Suppressor macrophage treated with lipopolysaccharide for 4 hours (primary cell): ENCODE measurements around the gene CDSN.

ENCODE experiments used
- DNase-seq: peaks from one replicate; pipeline ENCODE4 v3.0.0-alpha.2; 2020

The CDSN gene

DNA sequence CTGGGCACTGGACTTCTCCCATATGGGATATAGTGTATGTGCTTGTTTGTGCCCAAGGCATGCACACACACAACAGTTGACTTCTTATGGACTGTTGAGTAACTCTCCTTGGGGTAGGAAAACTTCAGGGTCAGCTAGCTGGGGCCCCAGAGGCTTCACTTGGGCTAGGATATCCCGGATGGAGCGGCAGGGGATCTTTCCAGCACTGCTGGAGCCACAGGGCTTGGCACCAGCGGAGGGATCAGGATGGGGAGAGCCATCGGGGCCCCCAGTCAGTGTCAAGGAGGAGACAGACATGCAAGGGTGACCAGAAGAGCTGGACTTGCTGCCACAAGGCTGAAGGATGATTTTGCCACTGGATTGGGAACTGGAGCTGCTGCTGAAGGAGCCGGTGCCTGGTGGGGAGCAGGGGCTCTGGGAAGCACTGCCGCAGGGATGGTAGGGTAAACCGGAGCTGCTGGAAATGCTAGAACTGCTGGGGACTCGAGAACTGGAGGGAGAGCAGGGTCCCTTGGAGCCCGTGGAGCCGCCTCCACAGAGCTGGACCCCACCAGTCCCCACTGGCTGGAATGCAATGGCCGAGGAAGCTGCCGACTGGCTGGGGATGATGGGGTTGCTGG lies 4.2 kb downstream of the CDSN start:
- no peak for DNase-seq

DNA sequence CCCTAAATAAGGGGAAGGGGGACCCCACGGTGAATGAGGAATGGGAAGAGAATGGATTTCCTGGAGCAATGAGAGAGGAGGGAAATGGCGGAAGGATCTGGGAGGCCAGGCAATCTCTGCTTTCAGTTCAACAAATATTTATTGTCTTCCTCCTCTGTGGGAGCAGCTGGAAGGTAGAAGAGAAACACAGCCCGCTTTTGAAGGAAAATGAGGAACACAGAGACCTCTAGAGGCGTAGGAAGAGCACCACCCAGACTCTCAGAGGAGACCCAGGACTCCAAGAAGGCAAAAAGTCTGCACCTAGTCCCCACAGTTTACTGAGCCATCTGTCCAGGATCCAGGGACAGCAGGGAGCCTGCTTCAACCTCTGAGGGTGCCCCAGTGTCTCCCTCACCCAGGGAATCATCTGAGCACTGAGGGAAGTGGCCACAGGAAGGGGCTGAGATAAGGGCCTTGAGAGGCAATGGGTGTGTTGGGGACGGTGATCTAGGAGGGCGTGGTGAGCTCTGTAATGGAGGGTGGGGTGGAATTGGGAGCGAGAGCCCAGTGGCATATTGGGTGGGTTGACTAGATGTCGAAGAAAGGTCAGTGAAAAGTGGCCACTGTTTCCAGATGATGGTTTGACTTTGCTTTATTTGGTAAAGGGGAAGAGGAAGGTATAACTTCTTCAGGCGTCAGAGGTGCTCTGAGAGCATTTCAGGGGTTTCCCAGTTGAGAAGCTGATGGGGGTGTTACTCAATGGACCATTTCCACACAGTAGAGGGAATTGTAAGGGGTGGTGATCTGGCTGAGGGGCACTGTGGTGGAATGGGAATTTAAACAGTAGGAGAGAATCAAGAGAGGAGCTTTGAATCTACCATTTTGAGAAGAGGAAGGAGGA lies 5.0 kb downstream of the CDSN start:
- no peak for DNase-seq

GRCh38 chr6:31114541-31114878 lies 5.7 kb downstream of the CDSN start, which contains the start of gene PSORS1C1:
TSS of gene PSORS1C1 (plus strand) at chr6:31114800. CDS start at chr6:31129633, 14,833 bp downstream.
- no peak for DNase-seq

DNA sequence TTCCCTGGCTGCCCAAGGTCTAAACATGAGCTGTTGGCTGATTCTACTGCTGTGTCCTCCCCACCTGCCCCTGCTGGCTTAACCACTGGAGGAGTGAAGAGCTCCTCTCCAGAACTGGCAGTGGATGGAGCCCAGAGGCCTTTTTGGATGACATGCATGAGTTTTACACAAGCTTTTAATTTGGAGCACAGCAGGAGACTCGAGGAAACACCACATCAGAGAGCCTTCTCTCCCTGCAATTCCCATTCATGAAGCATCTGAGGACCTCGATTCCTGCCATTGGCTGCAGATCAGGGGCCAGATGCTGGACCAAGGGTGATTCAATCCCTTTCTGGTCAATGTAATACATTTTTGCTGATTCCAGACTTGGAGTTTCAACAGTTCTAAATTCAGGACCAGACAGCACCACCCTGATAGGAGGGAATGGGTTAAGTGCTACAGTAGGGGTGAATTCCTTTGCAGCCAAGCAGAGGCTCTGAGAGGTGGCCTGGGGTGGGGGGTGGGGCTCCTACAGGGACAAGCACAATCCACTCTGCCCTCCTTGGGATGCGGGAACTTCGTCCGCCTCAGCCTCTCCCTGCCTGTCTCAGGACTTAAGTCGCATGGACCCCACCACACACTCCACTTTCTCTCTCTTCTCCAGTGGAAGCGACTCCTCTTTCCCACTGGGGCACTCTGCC lies 6.2 kb downstream of the CDSN start:
- DNase-seq, result no peak

GRCh38 chr6:31112478-31112877 lies 7.8 kb downstream of the CDSN start, which contains the start of gene C6orf15:
TSS of gene C6orf15 (minus strand) at chr6:31112575. CDS start at chr6:31112555, 20 bp downstream.
- DNase-seq, result no peak

DNA sequence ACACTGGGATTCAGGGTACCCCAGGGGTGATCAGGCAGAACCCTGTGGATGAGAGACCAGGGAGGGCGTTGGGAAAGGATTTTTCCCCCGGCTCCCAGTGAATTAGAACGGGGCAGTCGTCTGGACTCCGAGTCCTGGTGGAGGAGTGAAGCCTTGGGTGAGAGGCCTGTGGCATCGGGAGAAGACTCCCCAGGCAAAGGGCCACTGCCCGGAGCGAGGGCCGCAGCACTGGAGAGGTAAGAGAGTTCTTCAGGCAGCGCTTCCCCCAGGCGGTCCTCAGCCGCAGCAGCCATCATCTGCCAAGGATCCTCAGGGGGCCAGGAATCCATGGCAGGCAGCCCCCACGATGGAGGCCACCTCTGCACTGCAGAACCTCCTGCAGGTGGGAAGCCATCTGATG lies 8.5 kb downstream of the CDSN start:
- DNase-seq, result no peak

DNA sequence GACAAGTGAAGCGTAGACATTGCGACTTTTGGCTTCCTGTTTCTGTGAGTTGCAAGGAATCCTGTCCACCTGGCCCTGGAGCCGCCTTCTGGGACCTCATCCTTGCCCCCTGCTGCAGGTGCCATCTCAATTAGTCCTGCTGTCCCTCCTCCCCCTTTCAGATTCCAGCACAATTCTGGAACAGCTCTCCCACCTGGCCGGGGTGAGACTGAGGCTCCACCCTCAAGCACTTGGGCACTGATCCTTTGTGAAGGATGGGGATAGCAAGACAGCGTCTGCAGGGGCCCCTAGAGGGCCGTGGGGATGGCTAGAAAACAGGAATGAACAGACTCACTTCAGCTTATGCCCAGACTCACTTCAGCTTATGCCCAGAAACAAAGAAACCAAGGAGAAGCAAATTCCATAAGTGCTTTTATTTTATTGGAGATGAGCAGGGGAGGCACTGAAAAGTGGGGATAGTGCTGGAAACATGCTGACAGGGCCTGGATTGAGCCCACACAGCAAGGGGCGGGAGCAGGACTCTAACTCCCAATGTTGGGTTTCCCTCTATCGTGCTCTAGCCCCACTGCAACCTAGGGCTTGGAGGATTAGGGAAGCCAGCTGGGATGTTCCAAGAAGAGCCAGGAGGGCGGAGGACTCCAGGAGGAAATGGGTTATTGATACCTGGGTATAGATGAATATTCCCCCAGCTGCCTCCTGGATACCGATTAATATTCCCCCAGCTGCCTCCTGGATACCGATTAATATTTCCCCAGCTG lies 9.2 kb downstream of the CDSN start:
- DNase-seq, result no peak

GRCh38 chr6:31107052-31107451 lies 13.2 kb downstream of the CDSN start:
- DNase-seq, result no peak

- no peak for DNase-seq
Measured at GRCh38 chr6:31103136-31103535, 17.1 kb downstream of the CDSN start.

- no peak for DNase-seq
Measured at GRCh38 chr6:31098449-31098938, 21.8 kb downstream of the CDSN start.

GRCh38 chr6:31096656-31097055 lies 23.6 kb downstream of the CDSN start:
- DNase-seq, result no peak

DNA sequence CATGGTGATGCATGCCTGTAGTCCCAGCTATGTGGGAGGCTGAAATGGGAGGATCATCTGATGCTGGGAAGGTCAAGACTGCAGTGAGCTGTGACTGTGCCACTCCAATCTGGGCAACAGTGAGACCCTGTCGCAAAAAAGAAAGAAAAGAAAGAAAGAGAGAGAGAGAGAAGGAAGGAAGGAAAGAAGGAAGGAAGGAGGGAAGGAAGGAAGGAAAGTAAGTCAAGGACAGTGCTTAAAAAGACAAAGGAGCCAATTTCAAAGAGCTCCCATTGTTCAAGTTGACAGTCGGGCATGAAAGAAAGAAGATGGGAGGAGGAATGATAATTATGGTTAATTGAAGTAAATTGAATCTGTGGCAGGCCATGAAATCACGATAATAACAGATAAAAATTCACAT lies 24.0 kb downstream of the CDSN start:
- no peak for DNase-seq

- no peak for DNase-seq
Measured at GRCh38 chr6:31094389-31094881, 25.8 kb downstream of the CDSN start.

GRCh38 chr6:31092769-31093505 lies 27.3 kb downstream of the CDSN start:
- DNase-seq, result no peak

- DNase-seq, result no peak
Measured at GRCh38 chr6:31092238-31092637, 28.0 kb downstream of the CDSN start.

DNA sequence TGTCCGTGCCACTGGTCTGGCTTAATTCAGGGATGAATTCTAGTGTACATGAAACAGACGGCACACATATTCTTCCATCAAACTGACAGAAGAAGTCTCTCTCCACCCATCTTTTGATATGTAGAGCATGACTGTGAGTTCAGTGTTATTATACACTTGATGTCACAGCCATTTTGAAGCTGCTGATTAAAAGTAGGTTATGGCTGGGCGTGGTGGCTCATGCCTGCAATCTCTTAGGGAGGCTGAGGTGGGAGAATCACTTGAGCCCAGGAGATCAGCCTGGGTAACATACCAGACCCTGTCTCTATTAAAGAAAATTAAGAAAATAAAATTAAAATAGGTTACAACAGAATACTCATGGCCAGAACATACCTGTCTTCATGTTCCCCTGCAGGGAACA lies 28.6 kb downstream of the CDSN start:
- no peak for DNase-seq

GRCh38 chr6:31090973-31091364 lies 29.3 kb downstream of the CDSN start:
- no peak for DNase-seq

DNA sequence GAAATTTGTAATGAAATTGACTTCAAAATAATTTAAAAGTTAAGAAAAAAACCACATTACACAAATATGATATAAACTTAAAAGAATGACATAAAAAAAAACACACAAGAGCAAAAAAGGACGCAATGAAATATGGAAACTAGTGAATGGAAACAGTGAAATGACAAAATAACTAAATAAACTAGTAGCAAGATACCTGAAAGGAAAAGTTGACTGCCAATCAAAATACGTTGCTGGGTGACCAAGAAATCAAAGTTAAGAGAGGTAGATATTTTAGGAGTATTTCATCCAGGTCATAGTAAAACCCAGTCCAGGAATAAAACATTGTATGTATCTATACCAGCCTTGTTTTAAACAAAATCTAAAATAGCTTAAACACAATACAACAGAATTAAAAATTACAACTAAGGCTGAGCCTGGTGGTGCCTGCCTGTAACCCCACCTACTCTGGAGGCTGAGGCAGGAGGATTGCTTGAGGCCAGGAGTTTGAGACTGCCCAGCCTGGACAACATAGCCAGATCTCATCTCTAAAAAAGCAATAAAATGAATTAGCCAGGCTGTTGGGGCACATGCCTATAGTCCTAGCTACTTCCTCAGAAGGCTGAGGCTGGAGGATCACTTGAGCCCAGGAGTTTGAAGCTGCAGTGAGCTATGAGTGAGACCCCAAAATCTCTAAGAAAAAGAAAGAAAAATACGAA lies 29.8 kb downstream of the CDSN start:
- no peak for DNase-seq

GRCh38 chr6:31087494-31088089 lies 32.7 kb downstream of the CDSN start:
- peak; percentile 95 for DNase-seq

DNA sequence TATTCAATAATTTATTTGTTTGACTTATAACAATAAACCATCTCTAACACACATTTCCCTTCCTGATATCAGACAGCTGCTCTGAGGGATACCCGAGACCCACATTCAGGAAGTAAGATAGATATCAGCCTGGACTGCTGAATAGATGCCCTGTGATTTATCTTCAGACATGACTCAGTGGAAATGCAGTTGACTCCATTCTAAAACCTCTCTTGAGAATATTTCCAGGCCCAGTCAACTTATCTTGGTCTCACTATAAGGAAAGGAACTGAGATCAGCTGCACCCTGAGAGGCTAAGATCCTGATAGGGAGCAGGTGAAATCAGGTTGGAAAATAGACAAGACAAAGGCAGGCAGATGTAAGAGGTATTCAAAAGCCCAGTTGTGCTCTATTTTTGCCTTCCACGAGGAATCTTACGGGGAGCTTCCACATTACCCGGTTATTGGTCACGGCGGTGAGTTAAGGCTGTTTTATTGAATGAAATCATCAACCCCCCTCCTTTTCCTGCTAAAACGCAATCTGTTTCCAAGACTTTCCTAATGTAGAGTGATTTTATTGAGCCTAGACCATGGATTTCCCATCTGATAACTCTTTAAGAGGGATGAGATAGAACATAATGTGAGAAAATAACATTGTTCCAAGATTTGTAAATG lies 33.3 kb downstream of the CDSN start:
- DNase-seq, result peak; percentile 20
